LNCAP (cell line): ENCODE measurements around the gene CSGALNACT2.

Experiments used
- CTCF ChIP-seq: fragments of 450-650 bp; IDR thresholded peaks from 2 replicates; pipeline ENCODE4 v1.5.1; 2017; ENCODE audit warnings: mild to moderate bottlenecking

CSGALNACT2 gene

GRCh38 chr10:43153901-43154300 lies 15.7 kb downstream of the CSGALNACT2 start:
- TF ChIP-seq CTCF: no peak

GRCh38 chr10:43155221-43155620 lies 17.0 kb downstream of the CSGALNACT2 start:
- TF ChIP-seq CTCF: no peak

GRCh38 chr10:43155741-43156140 lies 17.5 kb downstream of the CSGALNACT2 start:
- no peak for TF ChIP-seq CTCF

GRCh38 chr10:43156590-43157341 lies 18.5 kb downstream of the CSGALNACT2 start:
- TF ChIP-seq CTCF: no peak

GRCh38 chr10:43158636-43159035 lies 20.4 kb downstream of the CSGALNACT2 start:
- TF ChIP-seq CTCF: no peak

GRCh38 chr10:43160046-43160920 lies 22.0 kb downstream of the CSGALNACT2 start:
- no peak for TF ChIP-seq CTCF

GRCh38 chr10:43160921-43161255 lies 22.6 kb downstream of the CSGALNACT2 start:
- no peak for TF ChIP-seq CTCF
